Liver (tissue), 3 donors: ENCODE results near the gene ANP32B.

ENCODE experiments used
- HNF4G ChIP-seq: IDR thresholded peaks from 2 replicates; pipeline ENCODE4 v1.6.1; 2016; ENCODE audit warnings: antibody characterized with exemption
- JUND ChIP-seq, 2 donors: IDR thresholded peaks; 2 replicates each; pipeline ENCODE4 v1.6.1; 2016; ENCODE audit warnings: antibody characterized with exemption in 2 of 2
- NR2F2 ChIP-seq: IDR thresholded peaks from 2 replicates; pipeline ENCODE4 v1.6.1; 2016; ENCODE audit warnings: antibody characterized with exemption
- RAD21 ChIP-seq, 2 donors: IDR thresholded peaks; 2 replicates each; pipeline ENCODE4 v1.6.1; 2016; ENCODE audit warnings: antibody characterized with exemption in 2 of 2, mild to moderate bottlenecking in 2 of 2
- TAF1 ChIP-seq: conservative IDR thresholded peaks from 2 replicates; pipeline ENCODE4 v1.6.1; 2016; ENCODE audit warnings: antibody characterized with exemption, mild to moderate bottlenecking
- YY1 ChIP-seq: IDR thresholded peaks from 2 replicates; pipeline ENCODE4 v1.6.1; 2016; ENCODE audit warnings: antibody characterized with exemption, mild to moderate bottlenecking
- TF ChIP-seq, protein P1 (sequence below): fragments of 150-350 bp; IDR thresholded peaks from 2 replicates; pipeline ENCODE4 v1.5.1; 2017; ENCODE audit warnings: improper control_type of control experiment, low read depth, low read length; ENCODE audit not compliant: missing input control
- TF ChIP-seq, protein P2 (sequence below): IDR thresholded peaks from 2 replicates; pipeline ENCODE4 v1.6.1; 2016; ENCODE audit warnings: antibody characterized with exemption
- TF ChIP-seq, protein P3 (sequence below): IDR thresholded peaks from 2 replicates; pipeline ENCODE4 v1.6.1; 2016; ENCODE audit warnings: antibody characterized with exemption, mild to moderate bottlenecking
- TF ChIP-seq, protein P4 (sequence below): IDR thresholded peaks from 2 replicates; pipeline ENCODE4 v1.6.1; 2016; ENCODE audit warnings: antibody characterized with exemption
- donor health status: healthy.
- donor health status: healthy.

DNA sequence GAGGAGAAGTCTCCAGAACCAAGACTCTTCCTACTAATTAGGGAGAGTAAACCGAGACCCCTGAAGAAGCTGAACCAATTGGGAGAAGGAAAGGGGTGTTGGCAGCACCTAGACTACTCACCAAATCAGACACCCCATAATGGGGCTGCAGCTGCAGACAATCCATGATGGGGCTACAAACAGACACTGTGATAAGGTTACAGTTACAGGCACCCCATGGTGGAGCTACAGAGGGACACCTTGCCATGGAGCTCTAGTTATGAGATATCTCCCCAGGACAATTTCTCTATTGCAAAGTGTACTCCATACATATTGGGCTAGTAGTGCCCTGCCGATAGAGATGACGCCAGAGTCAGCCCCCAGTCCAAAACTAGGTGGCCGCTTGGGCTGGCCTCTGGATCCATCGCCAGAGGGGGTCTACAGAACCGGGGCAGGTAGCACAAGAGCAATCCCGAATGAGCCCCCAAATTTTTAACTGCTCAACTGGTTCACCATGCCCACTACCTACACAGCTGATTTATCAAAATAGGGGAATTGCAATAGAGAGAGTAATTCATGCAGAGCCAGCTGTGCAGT, 71.3 kb downstream of the ANP32B start:
- TF ChIP-seq, protein P1, sequence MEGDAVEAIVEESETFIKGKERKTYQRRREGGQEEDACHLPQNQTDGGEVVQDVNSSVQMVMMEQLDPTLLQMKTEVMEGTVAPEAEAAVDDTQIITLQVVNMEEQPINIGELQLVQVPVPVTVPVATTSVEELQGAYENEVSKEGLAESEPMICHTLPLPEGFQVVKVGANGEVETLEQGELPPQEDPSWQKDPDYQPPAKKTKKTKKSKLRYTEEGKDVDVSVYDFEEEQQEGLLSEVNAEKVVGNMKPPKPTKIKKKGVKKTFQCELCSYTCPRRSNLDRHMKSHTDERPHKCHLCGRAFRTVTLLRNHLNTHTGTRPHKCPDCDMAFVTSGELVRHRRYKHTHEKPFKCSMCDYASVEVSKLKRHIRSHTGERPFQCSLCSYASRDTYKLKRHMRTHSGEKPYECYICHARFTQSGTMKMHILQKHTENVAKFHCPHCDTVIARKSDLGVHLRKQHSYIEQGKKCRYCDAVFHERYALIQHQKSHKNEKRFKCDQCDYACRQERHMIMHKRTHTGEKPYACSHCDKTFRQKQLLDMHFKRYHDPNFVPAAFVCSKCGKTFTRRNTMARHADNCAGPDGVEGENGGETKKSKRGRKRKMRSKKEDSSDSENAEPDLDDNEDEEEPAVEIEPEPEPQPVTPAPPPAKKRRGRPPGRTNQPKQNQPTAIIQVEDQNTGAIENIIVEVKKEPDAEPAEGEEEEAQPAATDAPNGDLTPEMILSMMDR = no peak
- TF ChIP-seq YY1 = no peak
- TF ChIP-seq, protein P2, sequence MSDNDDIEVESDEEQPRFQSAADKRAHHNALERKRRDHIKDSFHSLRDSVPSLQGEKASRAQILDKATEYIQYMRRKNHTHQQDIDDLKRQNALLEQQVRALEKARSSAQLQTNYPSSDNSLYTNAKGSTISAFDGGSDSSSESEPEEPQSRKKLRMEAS = no peak
- TF ChIP-seq, protein P3, sequence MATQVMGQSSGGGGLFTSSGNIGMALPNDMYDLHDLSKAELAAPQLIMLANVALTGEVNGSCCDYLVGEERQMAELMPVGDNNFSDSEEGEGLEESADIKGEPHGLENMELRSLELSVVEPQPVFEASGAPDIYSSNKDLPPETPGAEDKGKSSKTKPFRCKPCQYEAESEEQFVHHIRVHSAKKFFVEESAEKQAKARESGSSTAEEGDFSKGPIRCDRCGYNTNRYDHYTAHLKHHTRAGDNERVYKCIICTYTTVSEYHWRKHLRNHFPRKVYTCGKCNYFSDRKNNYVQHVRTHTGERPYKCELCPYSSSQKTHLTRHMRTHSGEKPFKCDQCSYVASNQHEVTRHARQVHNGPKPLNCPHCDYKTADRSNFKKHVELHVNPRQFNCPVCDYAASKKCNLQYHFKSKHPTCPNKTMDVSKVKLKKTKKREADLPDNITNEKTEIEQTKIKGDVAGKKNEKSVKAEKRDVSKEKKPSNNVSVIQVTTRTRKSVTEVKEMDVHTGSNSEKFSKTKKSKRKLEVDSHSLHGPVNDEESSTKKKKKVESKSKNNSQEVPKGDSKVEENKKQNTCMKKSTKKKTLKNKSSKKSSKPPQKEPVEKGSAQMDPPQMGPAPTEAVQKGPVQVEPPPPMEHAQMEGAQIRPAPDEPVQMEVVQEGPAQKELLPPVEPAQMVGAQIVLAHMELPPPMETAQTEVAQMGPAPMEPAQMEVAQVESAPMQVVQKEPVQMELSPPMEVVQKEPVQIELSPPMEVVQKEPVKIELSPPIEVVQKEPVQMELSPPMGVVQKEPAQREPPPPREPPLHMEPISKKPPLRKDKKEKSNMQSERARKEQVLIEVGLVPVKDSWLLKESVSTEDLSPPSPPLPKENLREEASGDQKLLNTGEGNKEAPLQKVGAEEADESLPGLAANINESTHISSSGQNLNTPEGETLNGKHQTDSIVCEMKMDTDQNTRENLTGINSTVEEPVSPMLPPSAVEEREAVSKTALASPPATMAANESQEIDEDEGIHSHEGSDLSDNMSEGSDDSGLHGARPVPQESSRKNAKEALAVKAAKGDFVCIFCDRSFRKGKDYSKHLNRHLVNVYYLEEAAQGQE = no peak
- no peak for TF ChIP-seq RAD21 (IDR thresholded peaks at IDR 0.05)
- TF ChIP-seq NR2F2 = no peak
- no peak for TF ChIP-seq JUND (IDR thresholded peaks at IDR 0.05)
- TF ChIP-seq, protein P4, sequence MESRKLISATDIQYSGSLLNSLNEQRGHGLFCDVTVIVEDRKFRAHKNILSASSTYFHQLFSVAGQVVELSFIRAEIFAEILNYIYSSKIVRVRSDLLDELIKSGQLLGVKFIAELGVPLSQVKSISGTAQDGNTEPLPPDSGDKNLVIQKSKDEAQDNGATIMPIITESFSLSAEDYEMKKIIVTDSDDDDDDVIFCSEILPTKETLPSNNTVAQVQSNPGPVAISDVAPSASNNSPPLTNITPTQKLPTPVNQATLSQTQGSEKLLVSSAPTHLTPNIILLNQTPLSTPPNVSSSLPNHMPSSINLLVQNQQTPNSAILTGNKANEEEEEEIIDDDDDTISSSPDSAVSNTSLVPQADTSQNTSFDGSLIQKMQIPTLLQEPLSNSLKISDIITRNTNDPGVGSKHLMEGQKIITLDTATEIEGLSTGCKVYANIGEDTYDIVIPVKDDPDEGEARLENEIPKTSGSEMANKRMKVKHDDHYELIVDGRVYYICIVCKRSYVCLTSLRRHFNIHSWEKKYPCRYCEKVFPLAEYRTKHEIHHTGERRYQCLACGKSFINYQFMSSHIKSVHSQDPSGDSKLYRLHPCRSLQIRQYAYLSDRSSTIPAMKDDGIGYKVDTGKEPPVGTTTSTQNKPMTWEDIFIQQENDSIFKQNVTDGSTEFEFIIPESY = no peak
- TF ChIP-seq HNF4G = no peak
- no peak for TF ChIP-seq TAF1
